Adrenal gland (tissue), 12 donors: Measurements from ENCODE around the gene PLA2G4F. TPM values are rescaled to one million over a fixed set of nuclear protein-coding genes. Genes with fewer than 3 reads are reported as not detected.

Experiments
- DNase-seq, 7 donors: peaks; one replicate each; pipeline ENCODE4 v3.0.0-alpha.2; 2019 to 2020
- H3K27ac ChIP-seq, 5 donors: fragments of 200-600 bp; sonication (generic) in 4 of 5; 1 replicate in 3 of 5; 2 replicates in 2 of 5; pipeline versions ENCODE4 v1.5.1 to v1.8.0; 2016 to 2020; ENCODE audit warnings: mild to moderate bottlenecking in 1 of 5
- H3K27me3 ChIP-seq: fragments of 200-600 bp; 2 replicates; pipeline ENCODE4 v1.8.0; 2021
- H3K36me3 ChIP-seq, 2 donors: fragments of 200-600 bp; replicated peaks in 1 of 2; 1 replicate in 1 of 2; 2 replicates in 1 of 2; pipeline versions ENCODE4 v1.5.1 to v1.8.0; 2018 to 2022
- H3K4me1 ChIP-seq, 2 donors: fragments of 200-600 bp; replicated peaks in 1 of 2; 1 replicate in 1 of 2; 2 replicates in 1 of 2; pipeline versions ENCODE4 v1.5.1 to v1.8.0; 2018 to 2021
- H3K4me3 ChIP-seq, 4 donors: fragments of 200-600 bp; sonication (generic) in 3 of 4; one replicate each; pipeline ENCODE4 v1.5.1; 2016 to 2018
- H3K9me3 ChIP-seq, 3 donors: fragments of 200-600 bp; sonication (generic) in 1 of 3; replicated peaks in 1 of 3; 1 replicate in 2 of 3; 2 replicates in 1 of 3; pipeline versions ENCODE4 v1.5.1 to v1.8.0; 2016 to 2021
- CTCF ChIP-seq, 6 experiments: fragments of 450-650 bp in 4 of 6; fragments of 200-600 bp in 2 of 6; sonication (generic) in 1 of 6; IDR thresholded peaks; 1 replicate in 5 of 6; 2 replicates in 1 of 6; pipeline versions ENCODE4 v1.5.1 to v1.8.0; 2016 to 2021; ENCODE audit warnings: antibody characterized with exemption in 6 of 6, mild to moderate bottlenecking in 2 of 6, moderate library complexity in 1 of 6
- POLR2A ChIP-seq, 2 donors: fragments of 450-650 bp; IDR thresholded peaks; one replicate each; pipeline ENCODE4 v1.6.1; 2017; ENCODE audit warnings: antibody characterized with exemption in 2 of 2, mild to moderate bottlenecking in 2 of 2, moderate library complexity in 1 of 2
- WGBS, 4 donors: extraction: QIAGEN DNeasy Blood & Tissue Kit in 2 of 4; methylation state at CpG; one replicate each; pipeline versions ENCODE4 v1.1.5 to v1.1.7; 2013 to 2017; 5-methylcytosine and 5-hydroxymethylcytosine counted together
- intact Hi-C, 2 donors: fragments of 100-400 bp; cut with DNase I; formaldehyde crosslinking; loops; one replicate each; pipeline versions ENCODE4 v1.14.1 to v1.15.0; 2022 to 2023
- polyA plus RNA-seq, 3 donors: library from polyadenylated mRNA; stranded (reverse); fragments of 200-250 nt in 2 of 3; fragments of 350-450 nt in 1 of 3; fragmentation: Illumina TruSeq in 1 of 3; extraction: RNeasy Lipid Tissue Mini Kit (QIAGEN cat#74804) in 1 of 3; gene quantifications; one replicate each; pipeline ENCODE4 v1.2.3, GENCODE V29; 2013 to 2014
- total RNA-seq, 9 donors: library from RNA; depleted of rRNA in 4 of 9; stranded (reverse); fragments of >200 nt in 4 of 9; fragments of 120-200 nt in 1 of 9; fragmentation: NEBNext Ultra II Directional in 1 of 9; extraction: Animal tissue kit (Norgen Biotek cat#: 25700) in 1 of 9; gene quantifications; one replicate each; pipeline versions ENCODE4 v1.1.0 to v1.2.4, GENCODE V29; 2013 to 2023
- donor health status: healthy with polysubstance abuse.
- donor health status: Bipolar disorder and iron deficiency.
- donor health status: DM: yes; HTN: yes; CAD: no.
- donor health status: DM: no; HTN: no; CAD: no.
- donor health status: DM: no; HTN: no; CAD: no.
- donor health status: DM: yes; HTN: yes; CAD: no.

PLA2G4F gene
- total and polyA plus RNA-seq, 12 donors, result 0.03 to 0.29 (median 0.11) TPM; not detected in 9

- Histone ChIP-seq H3K9me3 (no peaks in the 10 kb centered on the region), H3K27me3 (no peaks in the 10 kb centered on the region), H3K4me3 (no peak overlapping the region), H3K4me1 (no peaks in the 10 kb centered on the region), H3K36me3 (peaks cover 0 to 94% of the 10 kb centered on the region in 2 donors), H3K27ac (no peak overlapping the region)
- 64 to 74% (median 69%) methylated on average over 5 of the region's 5 CpGs for WGBS, 4 donors
- intact Hi-C loops, result no loop called here
- DNase-seq, result peak in 2 of 7 donors; percentile 24 to 25
- TF ChIP-seq POLR2A (IDR thresholded peaks at IDR 0.05) (no peak), CTCF (IDR thresholded peaks at IDR 0.05) (no peak)
These were observed 27.9 kb upstream of the PLA2G4F start for GRCh38 chr15:42184296-42184695.

GRCh38 chr15:42182961-42183360, 26.5 kb upstream of the PLA2G4F start:
- no peaks in the 10 kb centered on the region for H3K4me1 ChIP-seq
- no peaks in the 10 kb centered on the region for H3K9me3 ChIP-seq
- no peak for DNase-seq
- no peak overlapping the region for H3K4me3 ChIP-seq
- intact Hi-C loops, result no loop called here
- TF ChIP-seq CTCF (IDR thresholded peaks at IDR 0.05) (no peak), POLR2A (IDR thresholded peaks at IDR 0.05) (no peak)
- peaks cover 0 to 93% of the 10 kb centered on the region in 2 donors for H3K36me3 ChIP-seq
- no peaks in the 10 kb centered on the region for H3K27me3 ChIP-seq
- WGBS, 4 donors, result 76 to 90% (median 79%) methylated on average over 6 of the region's 6 CpGs
- no peak overlapping the region for H3K27ac ChIP-seq

GRCh38 chr15:42182328-42182886, 26.0 kb upstream of the PLA2G4F start:
- Histone ChIP-seq H3K27ac (no peak overlapping the region), H3K36me3 (peaks cover 0 to 93% of the 10 kb centered on the region in 2 donors), H3K9me3 (no peaks in the 10 kb centered on the region), H3K4me1 (no peaks in the 10 kb centered on the region), H3K4me3 (no peak overlapping the region), H3K27me3 (no peaks in the 10 kb centered on the region)
- no peak for TF ChIP-seq CTCF (IDR thresholded peaks at IDR 0.05)
- DNase-seq, result no peak
- 84 to 88% (median 86%) methylated on average over 6 of the region's 6 CpGs for WGBS, 4 donors
- intact Hi-C loops, result no loop called here

GRCh38 chr15:42178056-42178455, 21.6 kb upstream of the PLA2G4F start:
- intact Hi-C loops, result no loop called here
- 92 to 100% (median 96%) methylated on average over 2 of the region's 2 CpGs for WGBS, 4 donors
- Histone ChIP-seq H3K4me1 (no peaks in the 10 kb centered on the region), H3K9me3 (no peaks in the 10 kb centered on the region), H3K27ac (no peak overlapping the region), H3K36me3 (peaks cover 0 to 94% of the 10 kb centered on the region in 2 donors), H3K4me3 (no peak overlapping the region), H3K27me3 (no peaks in the 10 kb centered on the region)
- TF ChIP-seq CTCF (IDR thresholded peaks at IDR 0.05) (no peak), POLR2A (IDR thresholded peaks at IDR 0.05) (no peak)
- no peak for DNase-seq
